Measurements from ENCODE around the gene GIMAP2.
"Not testable (repeated sequence)": the region's sequence is repeated elsewhere in the genome, so short reads cannot be mapped to it uniquely, and the experiment has no call there.

The GIMAP2 gene

GRCh38 chr7:150678601-150679000, 6.9 kb upstream of the GIMAP2 start:
- FAIRE-seq: not testable (repeated sequence)

GRCh38 chr7:150680364-150680763, 5.1 kb upstream of the GIMAP2 start:
- not testable (repeated sequence) for FAIRE-seq

GRCh38 chr7:150686030-150686631, 625 bp downstream of the GIMAP2 start:
- no peak for FAIRE-seq

GRCh38 chr7:150688630-150689029, 3.1 kb downstream of the GIMAP2 start:
- no peak for FAIRE-seq

GRCh38 chr7:150695654-150696053, 10.1 kb downstream of the GIMAP2 start:
- no peak for FAIRE-seq

- FAIRE-seq: no peak
Measured at GRCh38 chr7:150703209-150703608, 17.7 kb downstream of the GIMAP2 start.

GRCh38 chr7:150715293-150715692, 29.8 kb downstream of the GIMAP2 start:
- no peak for FAIRE-seq

- no peak for FAIRE-seq
Measured at GRCh38 chr7:150715738-150716137, 30.2 kb downstream of the GIMAP2 start.

GRCh38 chr7:150716368-150716767, 30.9 kb downstream of the GIMAP2 start, which contains the start of gene GIMAP1:
Gene GIMAP1, plus strand, starts transcription at chr7:150716613. Its CDS starts 2,435 bp downstream, at chr7:150719048.
- FAIRE-seq: no peak

- FAIRE-seq: no peak
Measured at GRCh38 chr7:150716939-150717338, 31.4 kb downstream of the GIMAP2 start.

- no peak for FAIRE-seq
Measured at GRCh38 chr7:150717814-150718420, 32.4 kb downstream of the GIMAP2 start.

- no peak for FAIRE-seq
Measured at GRCh38 chr7:150719436-150719835, 33.9 kb downstream of the GIMAP2 start.

GRCh38 chr7:150719960-150720891, 34.7 kb downstream of the GIMAP2 start:
- no peak for FAIRE-seq

- no peak for FAIRE-seq
Measured at GRCh38 chr7:150721970-150722373, 36.5 kb downstream of the GIMAP2 start.

GRCh38 chr7:150722431-150722931, 37.0 kb downstream of the GIMAP2 start:
- FAIRE-seq: no peak

GRCh38 chr7:150723467-150723866, 38.0 kb downstream of the GIMAP2 start:
- FAIRE-seq: no peak

GRCh38 chr7:150727381-150727780, 41.9 kb downstream of the GIMAP2 start:
- no peak for FAIRE-seq

- FAIRE-seq: no peak
Measured at GRCh38 chr7:150728011-150728410, 42.5 kb downstream of the GIMAP2 start.

GRCh38 chr7:150728609-150729008, 43.1 kb downstream of the GIMAP2 start:
- no peak for FAIRE-seq

GRCh38 chr7:150731916-150732315, 46.4 kb downstream of the GIMAP2 start:
- no peak for FAIRE-seq

GRCh38 chr7:150732786-150733481, 47.4 kb downstream of the GIMAP2 start:
- FAIRE-seq: no peak

- no peak for FAIRE-seq
Measured at GRCh38 chr7:150733482-150734095, 48.1 kb downstream of the GIMAP2 start.

All from colon (tissue), 2 donors.